B cell (primary cell): ENCODE results near the gene DBF4B. TPM values are rescaled to one million over a fixed set of nuclear protein-coding genes. Genes with fewer than 3 reads are reported as not detected.

Experiments
- ATAC-seq: fragments of 200-7000 bp; cut with Tn5 transposase; one replicate; pipeline ENCODE4 v1.10.0; 2021; ENCODE audit warnings: low read depth, mild to moderate bottlenecking, moderate number of reproducible peaks, moderate library complexity
- CTCF ChIA-PET: fragments of 350-600 bp; sonication (Branson Sonifier 250); formaldehyde crosslinking; loops from one replicate; lab custom pipeline; 2021; ENCODE audit warnings: antibody characterized with exemption, inconsistent platforms; lab: Charles Lee
- POLR2A ChIA-PET: fragments of 350-600 bp; sonication (Branson Sonifier 250); formaldehyde crosslinking; loops from one replicate; lab custom pipeline; 2021; ENCODE audit warnings: antibody characterized with exemption; lab: Charles Lee
- DNase-seq: peaks from one replicate; pipeline ENCODE4 v3.0.0; 2013
- H2AFZ ChIP-seq: 2 replicates; pipeline ENCODE4 v1.6.1; 2012; ENCODE audit warnings: mild to moderate bottlenecking, low read depth, low read length; ENCODE audit not compliant: insufficient read depth, poor library complexity, severe bottlenecking
- H3K27ac ChIP-seq, 2 donors: 1 replicate in 1 of 2; 2 replicates in 1 of 2; pipeline ENCODE4 v1.5.1; 2012 to 2013; ENCODE audit warnings: low read length in 2 of 2, mild to moderate bottlenecking in 2 of 2, moderate library complexity in 1 of 2
- H3K27me3 ChIP-seq, 4 experiments: fragments of 200-600 bp in 1 of 4; sonication (generic) in 1 of 4; replicated peaks in 1 of 4; 1 replicate in 2 of 4; 2 replicates in 2 of 4; pipeline versions ENCODE4 v1.6.1 to v1.7.0; 2013 to 2016; ENCODE audit warnings: low read length in 3 of 4, mild to moderate bottlenecking in 2 of 4, mixed read lengths in 1 of 4, moderate library complexity in 1 of 4; ENCODE audit not compliant: insufficient read depth in 4 of 4, control insufficient read depth in 3 of 4; ENCODE audit errors: control extremely low read depth in 1 of 4
- H3K36me3 ChIP-seq, 2 experiments: replicated peaks in 1 of 2; 1 replicate in 1 of 2; 2 replicates in 1 of 2; pipeline versions ENCODE4 v1.6.1 to v1.7.1; 2013; ENCODE audit warnings: low read length in 1 of 2; ENCODE audit not compliant: insufficient read depth in 2 of 2, control insufficient read depth in 1 of 2; ENCODE audit errors: control extremely low read depth in 1 of 2, extremely low read depth in 1 of 2
- H3K4me1 ChIP-seq, 2 donors: fragments of 200-600 bp in 1 of 2; sonication (generic) in 1 of 2; 1 replicate in 1 of 2; 2 replicates in 1 of 2; pipeline versions ENCODE4 v1.5.1 to v1.6.1; 2013 to 2017; ENCODE audit warnings: low read length in 2 of 2; ENCODE audit not compliant: control insufficient read depth in 2 of 2, insufficient read depth in 2 of 2
- H3K4me2 ChIP-seq: replicated peaks from 2 replicates; pipeline ENCODE3; 2012; ENCODE audit warnings: mild to moderate bottlenecking, low read depth, low read length; ENCODE audit not compliant: poor library complexity, severe bottlenecking
- H3K4me3 ChIP-seq, 5 experiments: fragments of 200-600 bp in 1 of 5; sonication (generic) in 1 of 5; 1 replicate in 3 of 5; 2 replicates in 2 of 5; pipeline versions ENCODE4 v1.5.1 to v1.7.0; 2011 to 2016; ENCODE audit warnings: low read length in 4 of 5, mild to moderate bottlenecking in 4 of 5, low read depth in 2 of 5, control low read depth in 1 of 5, moderate library complexity in 1 of 5; ENCODE audit not compliant: insufficient read depth in 1 of 5; ENCODE audit errors: control extremely low read depth in 1 of 5, extremely low read depth in 1 of 5
- H3K79me2 ChIP-seq: fragments of 200-600 bp; sonication (generic); one replicate; pipeline ENCODE4 v1.6.0; 2016; ENCODE audit warnings: low read length; ENCODE audit not compliant: control insufficient read depth, insufficient read depth
- H3K9ac ChIP-seq: fragments of 200-600 bp; sonication (generic); 2 replicates; pipeline ENCODE4 v1.6.1; 2017; ENCODE audit warnings: mild to moderate bottlenecking, low read length, moderate library complexity
- H3K9me3 ChIP-seq, 3 donors: one replicate each; pipeline versions ENCODE4 v1.6.1 to v1.7.1; 2013; ENCODE audit warnings: low read length in 2 of 3; ENCODE audit not compliant: control insufficient read depth in 2 of 3, insufficient read depth in 1 of 3; ENCODE audit errors: control extremely low read depth in 1 of 3
- H4K20me1 ChIP-seq: 2 replicates; pipeline ENCODE4 v1.6.0; 2012; ENCODE audit warnings: mild to moderate bottlenecking, low read length; ENCODE audit not compliant: insufficient read depth, control insufficient read depth, poor library complexity, severe bottlenecking
- H3K27ac Mint-ChIP-seq: one replicate; pipeline ENCODE4 v1.8.0; 2021; ENCODE audit warnings: mixed read lengths
- H3K27me3 Mint-ChIP-seq: one replicate; pipeline ENCODE4 v1.8.0; 2021; ENCODE audit warnings: mixed read lengths
- H3K4me1 Mint-ChIP-seq: one replicate; pipeline ENCODE4 v1.8.0; 2021; ENCODE audit warnings: mixed read lengths
- H3K4me3 Mint-ChIP-seq: one replicate; pipeline ENCODE4 v1.8.0; 2021; ENCODE audit warnings: mixed read lengths
- H3K9me3 Mint-ChIP-seq: one replicate; pipeline ENCODE4 v1.8.0; 2022; ENCODE audit warnings: mixed read lengths; ENCODE audit not compliant: insufficient read depth
- CTCF ChIP-seq: fragments of 200-600 bp; IDR thresholded peaks from one replicate; pipeline ENCODE4 v1.8.0; 2022; ENCODE audit warnings: antibody characterized with exemption, mild to moderate bottlenecking
- EZH2 ChIP-seq: IDR thresholded peaks from 2 replicates; pipeline ENCODE4 v1.6.1; 2012; ENCODE audit warnings: borderline replicate concordance, low read depth, mild to moderate bottlenecking, moderate library complexity, low read length; ENCODE audit not compliant: insufficient read depth, poor library complexity, severe bottlenecking
- WGBS: methylation state at CpG from one replicate; pipeline ENCODE4 v1.1.5; 2013; ENCODE audit warnings: missing lambda C conversion rate; ENCODE audit not compliant: insufficient coverage; 5-methylcytosine and 5-hydroxymethylcytosine counted together
- intact Hi-C: fragments of 100-400 bp; cut with micrococcal nuclease; formaldehyde crosslinking; loops from one replicate; pipeline ENCODE4 v1.10.0; 2022
- polyA plus RNA-seq: library from polyadenylated mRNA; depleted of rRNA; stranded (reverse); fragments of >200 nt; gene quantifications from 2 replicates; pipeline ENCODE4 v1.2.3, GENCODE V29; 2012
- total RNA-seq, 2 donors: library from RNA; stranded (reverse); fragments of 120-200 nt in 1 of 2; gene quantifications; 1 replicate in 1 of 2; 2 replicates in 1 of 2; pipeline versions ENCODE4 v1.2.3 to v1.2.4, GENCODE V29; 2013 to 2022

Gene DBF4B
- total and polyA plus RNA-seq, 2 donors (not counting 1 experiment from before 2014, with no cell fraction given): 10.9 to 15.9 TPM

DNA sequence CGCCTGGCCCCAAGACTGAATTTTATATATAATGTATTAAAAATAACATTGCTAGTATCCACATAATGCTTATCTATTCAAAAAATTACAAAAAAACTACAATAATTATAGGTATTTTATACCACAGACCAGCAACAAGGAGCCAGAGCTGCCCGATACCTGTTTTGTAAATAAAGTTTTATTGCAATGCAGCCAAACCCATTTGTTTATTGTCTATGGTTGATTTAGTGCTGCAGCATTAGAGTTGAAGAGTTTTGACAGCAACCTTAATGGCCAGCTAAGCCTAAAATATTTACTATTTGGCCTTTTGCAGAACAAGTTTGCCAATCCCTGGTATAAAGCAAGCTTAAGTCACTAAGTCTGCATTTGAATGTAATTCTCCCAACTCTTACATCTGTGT, 46.6 kb upstream of the DBF4B start:
- H4K20me1 ChIP-seq: no peaks in the 10 kb centered on the region
- Mint-ChIP-seq H3K9me3 (no peaks in the 10 kb centered on the region), H3K27ac (no peak overlapping the region), H3K4me1 (peaks cover 3% of the 10 kb centered on the region), H3K27me3 (peaks cover 4% of the 10 kb centered on the region), H3K4me3 (no peak overlapping the region)
- peaks cover 3% of the 10 kb centered on the region in 2 donors for H3K4me1 ChIP-seq
- H3K27me3 ChIP-seq: peaks cover 0 to 7% (median 5%) of the 10 kb centered on the region in 4 experiments
- POLR2A ChIA-PET: no interaction called here
- no peak overlapping the region for H2AFZ ChIP-seq
- ATAC-seq (no peak), DNase-seq (no peak)
- peaks cover 0 to 3% (median 0%) of the 10 kb centered on the region in 3 donors for H3K9me3 ChIP-seq
- H3K79me2 ChIP-seq: no peaks in the 10 kb centered on the region
- H3K4me3 ChIP-seq: no peak overlapping the region
- no CpG with 5 or more reads among the region's 2 CpGs for WGBS
- TF ChIP-seq CTCF (no peak), EZH2 (no peak)
- H3K9ac ChIP-seq: no peak overlapping the region
- H3K36me3 ChIP-seq: no peaks in the 10 kb centered on the region
- CTCF ChIA-PET: no interaction called here
- intact Hi-C loops: no loop called here
- no peak overlapping the region for H3K27ac ChIP-seq
- no peak overlapping the region for H3K4me2 ChIP-seq

- no peaks in the 10 kb centered on the region for H3K4me1 ChIP-seq
- Mint-ChIP-seq H3K27ac (no peak overlapping the region), H3K27me3 (peaks cover 6% of the 10 kb centered on the region), H3K9me3 (no peaks in the 10 kb centered on the region), H3K4me3 (no peak overlapping the region), H3K4me1 (no peaks in the 10 kb centered on the region)
- no peaks in the 10 kb centered on the region for H3K9me3 ChIP-seq
- no peak overlapping the region for H3K4me2 ChIP-seq
- H3K36me3 ChIP-seq: no peaks in the 10 kb centered on the region
- CTCF ChIA-PET: no interaction called here
- H3K79me2 ChIP-seq: no peaks in the 10 kb centered on the region
- peaks cover 0 to 3% (median 0%) of the 10 kb centered on the region in 4 experiments for H3K27me3 ChIP-seq
- H4K20me1 ChIP-seq: no peaks in the 10 kb centered on the region
- ATAC-seq (no peak), DNase-seq (no peak)
- no peak overlapping the region for H3K4me3 ChIP-seq
- intact Hi-C loops: no loop called here
- POLR2A ChIA-PET: no interaction called here
- no CpG with 5 or more reads among the region's 1 CpG for WGBS
- no peak for TF ChIP-seq EZH2
- no peak for TF ChIP-seq CTCF
- no peak overlapping the region for H2AFZ ChIP-seq
- no peak overlapping the region for H3K9ac ChIP-seq
- H3K27ac ChIP-seq: no peak overlapping the region
Measured at GRCh38 chr17:44663095-44663494, 45.4 kb upstream of the DBF4B start.
